ENCODE results near the gene ERC2. TPM values are rescaled to one million over a fixed set of nuclear protein-coding genes. Genes with fewer than 3 reads are reported as not detected.

ERC2 gene
- total RNA-seq, 1 donor from 2014 or later: 32.5 TPM

- no peaks in the 10 kb centered on the region for H3K9me3 Mint-ChIP-seq (ENCODE audit: low read depth)
- TF ChIP-seq CTCF (IDR thresholded peaks at IDR 0.05; ENCODE audit: unreplicated experiment): no peak
- no peak overlapping the region for H3K4me3 Mint-ChIP-seq (ENCODE audit: low read depth)
- no peaks in the 10 kb centered on the region for H3K36me3 Mint-ChIP-seq (ENCODE audit: insufficient read depth)
- no peak for DNase-seq (ENCODE audit: low spot score, unreplicated experiment)
- peaks cover 18% of the 10 kb centered on the region for H3K4me1 Mint-ChIP-seq (ENCODE audit: low read depth)
- H3K27ac Mint-ChIP-seq: no peak overlapping the region
- H3K27me3 Mint-ChIP-seq: no peaks in the 10 kb centered on the region
Observed at GRCh38 chr3:55519019-55519418, 949.2 kb downstream of the ERC2 start.

GRCh38 chr3:55518451-55518850 lies 949.8 kb downstream of the ERC2 start:
- DNase-seq (ENCODE audit: low spot score, unreplicated experiment): no peak
- H3K27ac Mint-ChIP-seq: no peak overlapping the region
- H3K27me3 Mint-ChIP-seq: no peaks in the 10 kb centered on the region
- TF ChIP-seq CTCF (IDR thresholded peaks at IDR 0.05; ENCODE audit: unreplicated experiment): no peak
- H3K9me3 Mint-ChIP-seq (ENCODE audit: low read depth): no peaks in the 10 kb centered on the region
- no peak overlapping the region for H3K4me3 Mint-ChIP-seq (ENCODE audit: low read depth)
- H3K36me3 Mint-ChIP-seq (ENCODE audit: insufficient read depth): no peaks in the 10 kb centered on the region
- H3K4me1 Mint-ChIP-seq (ENCODE audit: low read depth): peaks cover 18% of the 10 kb centered on the region

GRCh38 chr3:55516392-55517030 lies 951.8 kb downstream of the ERC2 start:
- Mint-ChIP-seq H3K27ac (no peak overlapping the region), H3K27me3 (peaks cover 2% of the 10 kb centered on the region), H3K4me3 (ENCODE audit: low read depth) (no peak overlapping the region), H3K9me3 (ENCODE audit: low read depth) (no peaks in the 10 kb centered on the region), H3K4me1 (ENCODE audit: low read depth) (peaks cover 13% of the 10 kb centered on the region), H3K36me3 (ENCODE audit: insufficient read depth) (no peaks in the 10 kb centered on the region)
- no peak for TF ChIP-seq CTCF (IDR thresholded peaks at IDR 0.05; ENCODE audit: unreplicated experiment)
- no peak for DNase-seq (ENCODE audit: low spot score, unreplicated experiment)

- no peak for DNase-seq (ENCODE audit: low spot score, unreplicated experiment)
- Mint-ChIP-seq H3K27ac (no peak overlapping the region), H3K4me3 (ENCODE audit: low read depth) (no peak overlapping the region), H3K9me3 (ENCODE audit: low read depth) (no peaks in the 10 kb centered on the region), H3K27me3 (peaks cover 2% of the 10 kb centered on the region), H3K4me1 (ENCODE audit: low read depth) (peaks cover 8% of the 10 kb centered on the region), H3K36me3 (ENCODE audit: insufficient read depth) (no peaks in the 10 kb centered on the region)
- no peak for TF ChIP-seq CTCF (IDR thresholded peaks at IDR 0.05; ENCODE audit: unreplicated experiment)
Observed at GRCh38 chr3:55515550-55516246, 952.6 kb downstream of the ERC2 start.

GRCh38 chr3:55514962-55515361 lies 953.3 kb downstream of the ERC2 start:
- DNase-seq (ENCODE audit: low spot score, unreplicated experiment): no peak
- Mint-ChIP-seq H3K4me1 (ENCODE audit: low read depth) (peaks cover 8% of the 10 kb centered on the region), H3K27me3 (peaks cover 2% of the 10 kb centered on the region), H3K9me3 (ENCODE audit: low read depth) (no peaks in the 10 kb centered on the region), H3K36me3 (ENCODE audit: insufficient read depth) (no peaks in the 10 kb centered on the region), H3K27ac (no peak overlapping the region), H3K4me3 (ENCODE audit: low read depth) (no peak overlapping the region)
- no peak for TF ChIP-seq CTCF (IDR thresholded peaks at IDR 0.05; ENCODE audit: unreplicated experiment)
